Activated CD8-positive, alpha-beta T cell treated with anti-CD3 and anti-CD28 coated beads, Interleukin-2, amount 10 ng/mL, durations not matched to agents 7 days and 5 days (primary cell): Measurements from ENCODE around the gene SUGCT. TPM values are rescaled to one million over a fixed set of nuclear protein-coding genes. Genes with fewer than 3 reads are reported as not detected.
"Not testable (repeated sequence)": the region's sequence is repeated elsewhere in the genome, so short reads cannot be mapped to it uniquely, and the experiment has no call there.

Source experiments
- ATAC-seq: fragments of 150-1000 bp; cut with Tn5 transposase; one replicate; pipeline ENCODE4 v1.10.0; 2021; ENCODE audit warnings: moderate library complexity
- CTCF ChIA-PET: fragments of 350-600 bp; sonication (Branson Sonifier 250); formaldehyde crosslinking; loops from one replicate; lab custom pipeline; 2021; ENCODE audit warnings: antibody characterized with exemption; lab: Charles Lee
- POLR2A ChIA-PET: fragments of 350-600 bp; sonication (Branson Sonifier 250); formaldehyde crosslinking; loops from one replicate; lab custom pipeline; 2021; ENCODE audit warnings: antibody characterized with exemption; lab: Charles Lee
- DNase-seq: peaks from one replicate; pipeline ENCODE4 v3.0.0-alpha.2; 2020
- H3K27ac Mint-ChIP-seq: one replicate; pipeline ENCODE4 v1.8.0; 2021; ENCODE audit warnings: mild to moderate bottlenecking, mixed read lengths
- H3K27me3 Mint-ChIP-seq: one replicate; pipeline ENCODE4 v1.8.0; 2021; ENCODE audit warnings: low read depth, mixed read lengths
- H3K36me3 Mint-ChIP-seq: one replicate; pipeline ENCODE4 v1.8.0; 2021; ENCODE audit warnings: low read depth, mixed read lengths
- H3K4me1 Mint-ChIP-seq: one replicate; pipeline ENCODE4 v1.8.0; 2021; ENCODE audit warnings: low read depth, mixed read lengths
- H3K4me3 Mint-ChIP-seq: one replicate; pipeline ENCODE4 v1.8.0; 2021; ENCODE audit warnings: mild to moderate bottlenecking, mixed read lengths
- H3K9me3 Mint-ChIP-seq: one replicate; pipeline ENCODE4 v1.8.0; 2022; ENCODE audit warnings: mixed read lengths; ENCODE audit not compliant: insufficient read depth
- total RNA-seq, 2 experiments: library from RNA; stranded (reverse); gene quantifications; one replicate each; pipeline ENCODE4 v1.2.3, GENCODE V29; 2021

The SUGCT gene
- total RNA-seq, 2 experiments from 2014 or later, result 0.44 TPM; not detected in 1

DNA sequence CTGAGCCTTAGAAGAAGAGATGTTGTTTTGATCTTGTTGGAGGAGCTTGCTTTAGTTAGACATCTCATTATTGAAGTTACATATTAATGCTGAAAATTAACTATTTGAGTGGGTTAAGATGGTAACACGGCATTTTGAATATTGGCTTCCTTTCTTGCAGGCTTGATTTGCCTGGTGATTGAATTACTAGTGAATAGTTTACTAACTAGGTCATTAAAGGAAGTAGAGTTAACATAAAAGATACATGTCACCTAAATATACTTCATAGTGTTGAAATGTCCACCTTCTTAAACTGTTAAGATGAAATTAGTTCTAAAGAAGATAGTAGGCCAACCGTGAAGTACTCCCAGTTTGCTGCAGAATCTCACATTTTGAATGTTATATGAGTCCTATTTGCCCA lies 18.9 kb upstream of the SUGCT start:
- H3K4me3 Mint-ChIP-seq, result no peak overlapping the region

DNA sequence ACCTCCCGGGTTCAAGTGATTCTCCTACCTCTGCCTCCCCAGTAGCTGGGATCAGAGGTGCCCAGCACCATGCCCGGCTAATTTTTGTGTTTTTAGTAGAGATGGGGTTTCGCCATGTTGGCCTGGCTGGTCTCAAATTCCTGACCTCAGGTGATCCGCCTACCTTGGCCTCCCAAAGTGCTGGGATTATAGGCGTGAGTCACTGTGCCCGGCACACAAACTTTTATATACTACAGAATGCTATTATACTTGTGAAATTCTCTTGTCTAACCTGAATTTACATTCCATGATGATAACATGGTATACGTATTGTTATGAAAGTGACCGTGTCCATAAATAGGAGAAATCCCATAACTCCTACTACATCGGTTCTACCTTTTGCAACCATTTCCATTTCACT lies 17.6 kb upstream of the SUGCT start:
- ATAC-seq, H3K27ac Mint-ChIP-seq, CTCF ChIA-PET, POLR2A ChIA-PET, H3K4me3 Mint-ChIP-seq, H3K27me3 Mint-ChIP-seq, DNase-seq, H3K4me1 Mint-ChIP-seq, H3K9me3 Mint-ChIP-seq, H3K36me3 Mint-ChIP-seq: not testable (repeated sequence)

More for the DNA sequence above, 18.9 kb upstream of the SUGCT start:
- ChIA-PET POLR2A (no interaction called here), CTCF (no interaction called here)
- Mint-ChIP-seq H3K4me1 (no peaks in the 10 kb centered on the region), H3K36me3 (no peaks in the 10 kb centered on the region), H3K27ac (no peak overlapping the region), H3K27me3 (no peaks in the 10 kb centered on the region), H3K9me3 (no peaks in the 10 kb centered on the region)
- ATAC-seq (no peak), DNase-seq (no peak)

DNA sequence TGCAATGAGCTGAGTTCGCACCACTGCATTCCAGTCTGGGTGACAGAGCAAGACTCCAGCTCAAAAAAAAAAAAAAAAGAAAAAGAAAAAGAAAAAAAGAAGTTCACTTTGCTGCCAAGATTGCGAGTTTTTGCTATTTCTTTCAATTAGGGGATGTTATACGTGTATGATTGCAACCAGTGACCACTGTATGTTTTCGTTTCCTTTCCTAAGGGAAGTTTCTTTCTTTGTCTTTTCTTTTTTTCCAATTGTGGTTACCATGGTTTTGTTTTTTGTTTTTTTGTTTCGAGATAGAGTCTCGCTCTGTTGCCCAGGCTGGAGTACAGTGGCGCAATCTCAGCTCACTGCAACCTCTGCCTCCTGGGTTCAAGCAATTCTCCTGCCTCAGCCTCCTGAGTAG lies 16.6 kb upstream of the SUGCT start:
- POLR2A ChIA-PET, H3K27me3 Mint-ChIP-seq, ATAC-seq, H3K36me3 Mint-ChIP-seq, H3K4me3 Mint-ChIP-seq, H3K9me3 Mint-ChIP-seq, DNase-seq, H3K4me1 Mint-ChIP-seq, H3K27ac Mint-ChIP-seq: not testable (repeated sequence)
- CTCF ChIA-PET, result interaction anchor here (1.1 to 1.4 kb wide), 2 partner anchors 17 to 66 kb away, joined by 3 to 5 read pairs; partner anchors contain the start of genes MPLKIP and SUGCT

DNA sequence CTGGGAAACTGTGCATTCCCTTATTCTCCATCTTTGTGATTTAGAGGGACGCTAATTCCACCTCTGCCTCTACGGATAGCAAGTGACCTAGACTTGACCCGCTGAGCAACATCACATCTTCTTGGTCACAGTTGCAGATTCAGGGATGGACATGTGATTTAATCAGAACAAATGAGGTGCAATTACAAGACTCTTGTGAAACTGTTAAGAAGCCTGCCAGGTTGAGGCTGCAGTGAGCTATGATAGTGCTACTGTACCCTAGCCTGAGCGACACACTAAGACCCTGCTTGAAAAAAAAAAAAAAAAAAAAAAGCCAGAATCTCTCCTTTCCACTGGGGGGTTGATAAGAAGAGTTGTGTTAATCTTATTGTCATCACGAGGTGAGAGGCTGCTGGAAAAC lies 14.8 kb upstream of the SUGCT start:
- POLR2A ChIA-PET, result no interaction called here
- Mint-ChIP-seq H3K9me3 (no peaks in the 10 kb centered on the region), H3K4me3 (no peak overlapping the region), H3K36me3 (peaks cover 2% of the 10 kb centered on the region), H3K27ac (no peak overlapping the region), H3K27me3 (no peaks in the 10 kb centered on the region), H3K4me1 (no peaks in the 10 kb centered on the region)
- DNase-seq (no peak), ATAC-seq (no peak)
- CTCF ChIA-PET, result no interaction called here

DNA sequence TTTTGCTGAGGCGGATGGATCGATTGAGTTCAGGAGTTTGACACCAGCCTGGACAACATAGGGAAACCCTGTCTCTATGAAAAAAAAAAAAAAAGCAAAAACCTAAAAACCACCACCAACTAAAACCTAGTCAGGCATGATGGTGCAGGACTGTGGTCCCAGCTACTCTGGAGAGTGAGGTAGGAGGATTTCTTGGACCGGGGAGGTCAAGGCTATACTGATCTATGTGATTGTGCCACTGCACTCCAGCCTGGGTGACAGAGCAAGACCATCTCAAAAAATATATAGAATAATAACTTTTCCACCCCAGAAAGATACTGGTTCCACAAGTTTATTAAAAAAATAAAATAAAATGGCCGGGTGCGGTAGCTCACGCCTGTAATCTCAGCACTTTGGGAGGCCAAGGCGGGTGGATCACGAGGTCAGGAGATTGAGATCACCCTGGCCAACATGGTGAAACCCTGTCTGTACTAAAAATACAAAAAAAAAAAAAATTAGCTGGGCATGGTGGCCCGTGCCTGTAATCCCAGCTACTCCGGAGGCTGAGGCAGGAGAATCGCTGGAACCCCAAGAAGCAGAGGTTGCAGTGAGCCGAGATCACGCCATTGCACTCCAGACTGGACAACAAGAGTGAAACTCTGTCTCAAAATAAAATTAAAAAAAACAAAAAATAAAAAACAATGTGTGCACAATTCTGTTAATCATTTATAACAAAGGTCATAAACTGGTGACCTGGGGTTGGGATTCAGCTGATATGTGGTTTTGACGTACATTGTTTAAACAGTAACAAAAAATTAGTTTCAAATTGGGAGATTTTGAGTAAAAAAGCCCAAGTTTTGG lies 12.5 kb upstream of the SUGCT start:
- H3K4me1 Mint-ChIP-seq, H3K27me3 Mint-ChIP-seq, POLR2A ChIA-PET, H3K27ac Mint-ChIP-seq, ATAC-seq, DNase-seq, H3K4me3 Mint-ChIP-seq, H3K9me3 Mint-ChIP-seq, H3K36me3 Mint-ChIP-seq: not testable (repeated sequence)
- CTCF ChIA-PET, result interaction anchor here (2.8 kb wide), 1 partner anchor 11 kb away, joined by 7 read pairs; the partner anchor contains the start of genes MPLKIP and SUGCT

DNA sequence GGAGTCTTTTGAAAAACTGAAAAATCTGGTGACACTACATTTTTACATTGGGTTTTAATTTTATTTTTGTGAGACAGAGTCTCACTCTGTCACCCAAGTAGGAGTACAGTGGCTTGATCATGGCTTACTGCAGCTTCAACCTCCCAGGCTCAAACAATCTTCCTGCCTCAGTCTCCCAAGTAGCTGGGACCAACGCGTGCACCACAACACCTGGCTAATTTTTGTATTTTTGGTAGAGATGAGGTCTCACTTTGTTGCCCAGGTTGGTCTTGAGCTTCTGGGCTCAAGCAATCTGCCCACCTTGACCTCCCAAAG lies 11.9 kb upstream of the SUGCT start:
- no peak for ATAC-seq
- POLR2A ChIA-PET, result no interaction called here
- Mint-ChIP-seq H3K4me1 (no peaks in the 10 kb centered on the region), H3K27ac (no peak overlapping the region), H3K36me3 (peaks cover 2% of the 10 kb centered on the region), H3K4me3 (no peak overlapping the region), H3K9me3 (no peaks in the 10 kb centered on the region), H3K27me3 (no peaks in the 10 kb centered on the region)
- CTCF ChIA-PET, result interaction anchor here (2.8 kb wide), 1 partner anchor 11 kb away, joined by 7 read pairs; the partner anchor contains the start of genes MPLKIP and SUGCT
- no peak for DNase-seq

DNA sequence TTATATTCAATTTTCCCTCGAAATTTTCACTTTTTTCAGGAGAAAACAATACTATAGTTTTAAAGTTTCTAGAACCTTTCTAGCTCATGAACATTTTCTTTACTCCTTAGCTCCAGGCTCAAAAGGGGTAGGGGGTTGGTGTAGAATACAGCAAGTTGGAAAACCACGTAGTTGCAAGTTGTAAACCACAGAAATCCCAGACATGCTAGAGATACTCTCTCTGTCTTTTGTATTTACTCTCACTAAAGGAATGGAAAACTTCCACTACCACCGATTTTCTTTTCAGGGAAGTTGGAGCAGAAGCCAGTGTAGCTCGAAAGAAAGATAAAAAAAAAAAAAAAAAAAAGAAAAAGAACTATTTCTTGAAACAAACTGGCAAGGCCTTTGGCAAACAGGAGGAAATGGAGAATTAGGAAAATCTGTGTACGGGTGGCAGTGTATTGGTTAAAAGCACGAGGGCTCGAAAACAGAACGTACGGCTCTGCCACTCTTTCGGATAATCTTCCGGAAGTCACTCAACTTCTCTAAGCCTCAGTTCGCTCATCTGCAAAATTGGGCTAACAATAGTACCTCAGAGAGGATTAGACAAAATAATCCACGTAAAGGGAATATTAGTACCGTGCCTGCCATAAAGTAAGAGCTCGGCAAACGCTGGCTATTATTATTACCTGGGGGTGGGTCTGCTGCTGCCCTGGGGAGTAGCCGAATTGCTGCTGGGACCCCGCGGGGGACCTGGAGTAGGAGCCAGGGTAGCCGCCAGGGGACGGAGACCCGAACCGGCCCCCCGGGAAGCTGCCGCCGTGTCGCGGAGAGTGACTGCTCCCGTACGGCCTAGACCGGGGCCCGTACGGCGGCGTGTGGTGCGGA lies 1.0 kb upstream of the SUGCT start:
- peaks cover 22% of the 10 kb centered on the region for H3K4me1 Mint-ChIP-seq
- CTCF ChIA-PET, result interaction anchor here (0.7 to 3.0 kb wide), 10 partner anchors 9 to 1759 kb away, joined by 3 to 9 read pairs (median 5); partner anchors contain the start of gene CDK13
- peak overlapping the region; percentile 92 for H3K4me3 Mint-ChIP-seq
- no peaks in the 10 kb centered on the region for H3K9me3 Mint-ChIP-seq
- POLR2A ChIA-PET, result interaction anchor here (0.7 to 1.8 kb wide), 5 partner anchors 9 to 249 kb away, joined by 3 to 9 read pairs (median 3); partner anchors contain the start of gene CDK13
- ATAC-seq (peak; percentile 79), DNase-seq (peak; percentile 32)
- H3K27ac Mint-ChIP-seq, result peak overlapping the region; percentile 96
- peaks cover 16% of the 10 kb centered on the region for H3K36me3 Mint-ChIP-seq
- H3K27me3 Mint-ChIP-seq, result no peaks in the 10 kb centered on the region

DNA sequence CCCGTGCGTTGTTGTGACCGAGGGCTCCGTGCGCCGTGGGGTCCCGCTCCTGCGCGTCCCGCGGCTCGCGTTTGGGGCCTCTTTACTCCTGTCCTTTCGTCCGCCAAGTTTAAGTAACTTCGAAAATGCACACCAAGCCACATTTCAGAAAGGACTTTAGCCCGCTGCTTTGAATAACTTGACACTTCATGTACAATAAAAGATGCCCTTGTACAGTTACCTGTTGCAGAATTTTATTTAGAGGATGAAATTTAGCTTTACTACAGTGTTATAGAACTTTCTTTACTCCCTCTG lies 459 bp downstream of the SUGCT start:
- CTCF ChIA-PET, result interaction anchor here (0.6 to 3.0 kb wide), 8 partner anchors 13 to 555 kb away, joined by 3 to 7 read pairs (median 5); partner anchors contain the start of gene CDK13
- Mint-ChIP-seq H3K36me3 (peaks cover 14% of the 10 kb centered on the region), H3K4me1 (peaks cover 20% of the 10 kb centered on the region), H3K27me3 (no peaks in the 10 kb centered on the region), H3K27ac (peak overlapping the region; percentile 34), H3K4me3 (peak overlapping the region; percentile 70), H3K9me3 (no peaks in the 10 kb centered on the region)
- ATAC-seq (no peak), DNase-seq (no peak)
- POLR2A ChIA-PET, result interaction anchor here (0.6 to 1.8 kb wide), 5 partner anchors 17 to 225 kb away, joined by 3 to 9 read pairs (median 3); partner anchors contain the start of gene CDK13

DNA sequence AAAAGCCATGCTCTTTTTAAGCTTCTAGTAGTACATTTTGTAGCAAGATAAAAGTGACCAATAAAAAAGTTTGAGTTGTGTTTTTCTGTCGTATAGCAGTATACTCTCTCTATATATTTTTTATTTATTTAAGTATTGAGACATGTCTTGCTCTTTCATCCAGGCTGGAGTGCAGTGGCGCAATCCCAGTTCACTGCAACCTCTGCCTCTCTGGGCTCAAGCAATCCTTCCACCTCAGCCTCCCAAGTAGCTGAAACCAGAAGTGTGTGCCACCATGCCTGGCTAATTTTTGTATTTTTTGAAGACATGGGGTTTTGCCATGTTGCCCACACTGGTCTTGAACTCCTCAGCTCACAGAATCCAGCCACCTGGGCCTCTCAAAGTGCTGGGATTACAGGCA lies 2.8 kb downstream of the SUGCT start:
- Mint-ChIP-seq H3K4me3 (no peak overlapping the region), H3K36me3 (peaks cover 3% of the 10 kb centered on the region), H3K27me3 (no peaks in the 10 kb centered on the region), H3K4me1 (peaks cover 10% of the 10 kb centered on the region), H3K9me3 (no peaks in the 10 kb centered on the region), H3K27ac (no peak overlapping the region)
- ATAC-seq, result no peak
- CTCF ChIA-PET, result no interaction called here
- DNase-seq, result no peak
- POLR2A ChIA-PET, result no interaction called here

DNA sequence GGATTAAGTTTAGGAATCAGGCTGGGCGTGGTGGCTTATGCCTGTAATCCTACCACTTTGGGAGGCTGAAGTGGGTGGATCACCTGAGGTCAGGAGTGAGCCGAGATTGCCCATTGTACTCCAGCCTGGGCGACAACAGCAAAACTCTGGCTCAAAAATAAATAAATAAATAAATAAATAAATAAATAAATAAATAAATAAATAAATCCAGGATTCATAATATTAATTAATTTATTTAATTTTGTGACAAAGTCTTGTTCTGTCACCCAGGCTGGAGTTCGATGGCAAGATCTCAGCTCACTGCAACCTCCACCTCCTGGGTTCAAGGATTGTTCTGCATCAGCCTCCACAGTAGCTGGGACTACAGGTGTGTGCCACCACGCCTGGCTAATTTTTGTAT lies 4.2 kb downstream of the SUGCT start:
- ATAC-seq, result no peak
- Mint-ChIP-seq H3K4me1 (peaks cover 3% of the 10 kb centered on the region), H3K36me3 (no peaks in the 10 kb centered on the region), H3K27ac (no peak overlapping the region), H3K4me3 (no peak overlapping the region), H3K9me3 (no peaks in the 10 kb centered on the region), H3K27me3 (peaks cover 4% of the 10 kb centered on the region)
- ChIA-PET POLR2A (no interaction called here), CTCF (no interaction called here)
- no peak for DNase-seq

DNA sequence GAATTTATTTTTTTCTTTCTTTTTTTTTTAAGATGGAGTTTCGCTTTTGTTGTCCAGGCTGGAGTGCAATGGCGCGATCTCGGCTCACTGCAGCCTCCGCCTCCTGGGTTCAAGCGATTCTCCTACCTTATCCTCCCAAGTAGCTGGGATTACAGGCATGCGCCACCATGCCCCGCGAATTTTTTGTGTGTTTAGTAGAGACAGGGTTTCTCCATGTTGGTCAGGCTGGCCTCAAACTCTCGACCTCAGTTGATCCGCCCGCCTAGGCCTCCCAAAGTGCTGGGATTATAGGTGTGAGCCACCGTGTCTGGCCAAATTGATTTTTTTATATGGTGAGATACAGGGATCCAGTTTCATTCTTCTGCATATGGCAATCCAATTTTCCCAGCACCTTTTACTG lies 5.1 kb downstream of the SUGCT start:
- H3K36me3 Mint-ChIP-seq, H3K9me3 Mint-ChIP-seq, POLR2A ChIA-PET, DNase-seq, H3K4me3 Mint-ChIP-seq, H3K27me3 Mint-ChIP-seq, H3K4me1 Mint-ChIP-seq, ATAC-seq, H3K27ac Mint-ChIP-seq, CTCF ChIA-PET: not testable (repeated sequence)

DNA sequence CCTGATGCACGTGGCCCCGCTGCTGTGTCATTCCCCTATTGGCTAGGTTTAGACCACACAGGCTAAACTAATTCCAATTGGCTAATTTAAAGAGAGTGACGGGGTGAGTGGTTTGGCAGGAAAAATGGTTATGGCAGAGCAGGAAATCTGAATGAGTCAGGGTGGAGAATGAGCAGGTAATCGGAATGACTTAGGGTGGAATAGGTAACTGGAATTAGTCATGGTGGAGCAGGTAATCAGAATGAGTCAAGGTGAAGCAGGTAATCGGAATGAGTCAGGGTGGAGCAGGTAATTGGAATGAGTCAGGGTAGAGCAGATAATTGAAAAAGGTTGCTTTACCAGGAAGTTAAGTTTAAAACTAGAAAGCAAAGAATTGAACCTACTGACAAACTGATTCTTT lies 7.1 kb downstream of the SUGCT start:
- H3K27me3 Mint-ChIP-seq, H3K36me3 Mint-ChIP-seq, H3K4me1 Mint-ChIP-seq, ATAC-seq, POLR2A ChIA-PET, DNase-seq, CTCF ChIA-PET, H3K4me3 Mint-ChIP-seq, H3K27ac Mint-ChIP-seq, H3K9me3 Mint-ChIP-seq: not testable (repeated sequence)
